Measurements from ENCODE around the gene CTNNAL1.

DNA sequence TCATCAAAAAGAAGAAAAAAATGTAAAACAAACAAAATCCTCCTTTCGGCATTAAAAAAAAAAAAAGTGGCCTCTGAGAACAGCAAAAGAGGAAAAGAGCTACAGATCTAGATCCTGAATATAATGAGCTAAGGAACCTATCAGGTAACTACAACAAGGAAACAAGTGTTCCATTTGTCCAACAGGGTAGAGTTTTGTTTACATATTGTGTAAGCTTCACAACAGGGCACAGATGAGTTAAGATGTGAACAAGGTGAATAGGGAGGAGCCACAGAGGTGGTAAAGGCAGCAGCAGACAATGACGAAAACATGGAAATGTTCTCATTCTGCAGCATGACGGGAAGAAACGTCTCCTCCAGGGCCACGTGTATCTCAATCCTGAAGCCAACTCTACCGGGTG is 93.8 kb downstream of the CTNNAL1 start:
- TF ChIP-seq TCF12 (IDR thresholded peaks at IDR 0.05; ENCODE audit: low read depth, low read length) (no peak), POU5F1 (IDR thresholded peaks at IDR 0.05; ENCODE audit: low read depth, low read length) (no peak), EP300 (IDR thresholded peaks at IDR 0.05; ENCODE audit: borderline replicate concordance in 1 of 2, low read depth in 2 of 2, low read length in 2 of 2) (no peak), SRF (IDR thresholded peaks at IDR 0.05; ENCODE audit: low read depth, low read length) (no peak), ATF3 (IDR thresholded peaks at IDR 0.05; ENCODE audit: insufficient read depth, low read depth, low read length) (no peak), CTCF (IDR thresholded peaks at IDR 0.05; ENCODE audit: control extremely low read depth in 1 of 3, insufficient read depth in 1 of 3, low read depth in 1 of 3, low read length in 3 of 3) (no peak), PHF8 (conservative IDR thresholded peaks at IDR 0.05; ENCODE audit: low read depth, low read length) (no peak), POLR2A (IDR thresholded peaks at IDR 0.05; ENCODE audit: control extremely low read depth in 1 of 2, low read depth in 2 of 2, low read length in 2 of 2) (no peak), CEBPB (IDR thresholded peaks at IDR 0.05; ENCODE audit: low read depth, low read length) (no peak), RBBP5 (IDR thresholded peaks at IDR 0.05; ENCODE audit: borderline replicate concordance, low read depth, low read length) (no peak), SIN3A (conservative IDR thresholded peaks at IDR 0.05 in 1 of 2, IDR thresholded peaks at IDR 0.05 in 1 of 2; ENCODE audit: low read depth in 1 of 2, low read length in 2 of 2) (no peak), HDAC6 (IDR thresholded peaks at IDR 0.05; ENCODE audit: low read depth, low read length) (no peak), GABPA (IDR thresholded peaks at IDR 0.05; ENCODE audit: borderline replicate concordance, insufficient read depth, low read length) (no peak), EZH2 (IDR thresholded peaks at IDR 0.05; ENCODE audit: low read depth, low read length, severe bottlenecking) (no peak)
